Measurements from ENCODE around the gene CFAP119. TPM values are rescaled to one million over a fixed set of nuclear protein-coding genes. Genes with fewer than 3 reads are reported as not detected.

Gene CFAP119
- total RNA-seq, 2 donors from 2014 or later = 3.1 to 13.2 TPM

DNA sequence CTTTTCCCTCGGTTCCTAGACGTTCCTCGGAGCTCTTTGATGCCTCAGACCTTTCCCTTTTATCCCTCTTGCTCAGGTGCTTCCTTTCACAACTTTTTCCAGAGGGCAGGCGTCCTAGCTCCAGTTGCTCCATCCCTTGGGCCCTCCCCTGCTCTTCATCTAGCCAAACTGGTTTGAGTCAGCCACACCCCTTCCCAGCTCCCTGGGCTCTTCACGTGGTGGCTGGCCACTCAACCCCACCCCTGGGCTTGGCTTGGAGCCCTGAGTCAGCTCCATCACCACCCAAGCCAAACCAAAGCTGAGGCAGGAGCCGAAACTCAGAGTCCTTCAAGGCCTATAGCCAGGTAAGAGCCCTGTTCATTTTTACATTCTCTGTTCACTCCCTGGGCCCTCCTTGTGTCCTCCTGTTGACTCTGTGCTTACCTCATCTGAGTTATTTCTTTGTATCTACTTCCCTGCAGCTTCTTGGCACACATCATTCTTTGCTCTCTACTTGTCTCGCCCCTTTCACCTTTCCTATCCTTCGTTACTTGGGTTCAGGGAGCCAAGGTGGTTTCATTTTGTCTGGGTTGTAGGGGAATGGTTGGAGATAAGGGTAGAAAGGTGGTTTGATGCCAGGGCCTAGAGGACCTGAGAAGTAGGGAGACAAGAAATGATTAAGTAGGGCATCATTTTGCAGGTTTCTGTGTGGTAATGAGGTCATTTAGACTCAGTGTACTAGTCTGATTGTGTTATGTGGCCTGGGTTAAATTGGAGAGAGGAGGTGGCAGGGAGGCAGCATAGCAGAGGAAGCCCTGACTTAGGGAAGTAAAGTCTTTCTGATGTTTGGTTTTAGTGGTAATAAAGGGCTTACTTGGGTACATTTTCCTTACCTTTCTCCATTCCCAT, 21.3 kb downstream of the CFAP119 start:
- intact Hi-C loops (cut with DNase I) = no loop called here
- peak overlapping the region; percentile 86 to 88 for H3K27ac ChIP-seq
- H3K27me3 ChIP-seq (replicated peaks; ENCODE audit: insufficient read depth) = no peaks in the 10 kb centered on the region
- no peaks in the 10 kb centered on the region for H3K9me3 ChIP-seq
- H3K36me3 ChIP-seq = peaks cover 10 to 35% of the 10 kb centered on the region in 2 donors
- H3K4me3 ChIP-seq = no peak overlapping the region
- peaks cover 14% of the 10 kb centered on the region for H3K4me1 ChIP-seq (replicated peaks)
- 17% methylated on average over 8 of the region's 8 CpGs for WGBS
- peak; percentile 97 for DNase-seq (ENCODE audit: low spot score)
- peak; percentile 99 for TF ChIP-seq POLR2AphosphoS5 (IDR thresholded peaks at IDR 0.05)
- peak; percentile 71 for TF ChIP-seq POLR2A (IDR thresholded peaks at IDR 0.05)
- TF ChIP-seq, protein P1, sequence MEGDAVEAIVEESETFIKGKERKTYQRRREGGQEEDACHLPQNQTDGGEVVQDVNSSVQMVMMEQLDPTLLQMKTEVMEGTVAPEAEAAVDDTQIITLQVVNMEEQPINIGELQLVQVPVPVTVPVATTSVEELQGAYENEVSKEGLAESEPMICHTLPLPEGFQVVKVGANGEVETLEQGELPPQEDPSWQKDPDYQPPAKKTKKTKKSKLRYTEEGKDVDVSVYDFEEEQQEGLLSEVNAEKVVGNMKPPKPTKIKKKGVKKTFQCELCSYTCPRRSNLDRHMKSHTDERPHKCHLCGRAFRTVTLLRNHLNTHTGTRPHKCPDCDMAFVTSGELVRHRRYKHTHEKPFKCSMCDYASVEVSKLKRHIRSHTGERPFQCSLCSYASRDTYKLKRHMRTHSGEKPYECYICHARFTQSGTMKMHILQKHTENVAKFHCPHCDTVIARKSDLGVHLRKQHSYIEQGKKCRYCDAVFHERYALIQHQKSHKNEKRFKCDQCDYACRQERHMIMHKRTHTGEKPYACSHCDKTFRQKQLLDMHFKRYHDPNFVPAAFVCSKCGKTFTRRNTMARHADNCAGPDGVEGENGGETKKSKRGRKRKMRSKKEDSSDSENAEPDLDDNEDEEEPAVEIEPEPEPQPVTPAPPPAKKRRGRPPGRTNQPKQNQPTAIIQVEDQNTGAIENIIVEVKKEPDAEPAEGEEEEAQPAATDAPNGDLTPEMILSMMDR (IDR thresholded peaks at IDR 0.05) = no peak

DNA sequence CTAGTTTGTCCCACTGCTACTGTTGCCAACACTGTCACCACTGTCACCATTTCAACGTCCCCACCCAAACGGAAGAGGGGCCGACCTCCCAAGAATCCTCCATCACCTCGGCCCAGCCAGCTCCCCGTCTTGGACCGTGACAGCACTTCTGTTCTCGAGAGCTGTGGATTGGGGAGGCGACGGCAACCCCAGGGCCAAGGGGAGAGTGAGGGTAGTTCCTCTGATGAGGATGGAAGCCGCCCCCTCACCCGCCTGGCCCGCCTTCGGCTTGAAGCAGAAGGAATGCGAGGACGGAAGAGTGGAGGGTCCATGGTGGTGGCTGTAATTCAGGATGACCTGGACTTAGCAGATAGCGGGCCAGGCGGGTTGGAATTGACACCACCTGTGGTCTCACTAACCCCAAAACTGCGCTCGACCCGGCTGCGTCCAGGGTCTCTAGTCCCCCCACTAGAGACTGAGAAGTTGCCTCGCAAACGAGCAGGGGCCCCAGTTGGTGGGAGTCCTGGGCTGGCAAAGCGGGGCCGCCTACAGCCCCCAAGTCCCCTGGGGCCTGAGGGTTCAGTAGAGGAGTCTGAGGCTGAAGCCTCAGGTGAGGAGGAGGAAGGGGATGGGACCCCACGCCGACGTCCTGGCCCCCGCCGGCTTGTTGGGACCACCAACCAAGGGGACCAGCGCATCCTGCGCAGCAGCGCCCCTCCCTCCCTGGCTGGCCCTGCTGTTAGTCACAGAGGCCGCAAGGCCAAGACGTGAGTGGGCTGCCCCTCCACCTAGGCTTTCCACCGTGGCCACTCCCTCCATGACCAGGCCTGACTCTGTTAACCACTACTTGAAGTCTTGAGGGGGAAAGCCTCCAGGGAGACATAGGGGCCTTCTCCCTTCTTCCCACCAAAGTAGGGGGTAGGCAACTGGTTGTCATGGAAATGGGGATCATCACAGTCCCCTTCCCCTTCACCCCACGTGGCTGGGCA, 22.6 kb downstream of the CFAP119 start:
- peak overlapping the region; percentile 86 to 88 for H3K27ac ChIP-seq
- H3K9me3 ChIP-seq = no peaks in the 10 kb centered on the region
- peaks cover 15 to 35% of the 10 kb centered on the region in 2 donors for H3K36me3 ChIP-seq
- intact Hi-C loops (cut with DNase I) = no loop called here
- no peaks in the 10 kb centered on the region for H3K27me3 ChIP-seq (replicated peaks; ENCODE audit: insufficient read depth)
- H3K4me1 ChIP-seq (replicated peaks) = peaks cover 14% of the 10 kb centered on the region
- DNase-seq (ENCODE audit: low spot score) = no peak
- 86% methylated on average over 37 of the region's 37 CpGs for WGBS
- H3K4me3 ChIP-seq = no peak overlapping the region
- TF ChIP-seq, protein P1 (IDR thresholded peaks at IDR 0.05) = no peak
- no peak for TF ChIP-seq POLR2A (IDR thresholded peaks at IDR 0.05)
- TF ChIP-seq POLR2AphosphoS5 (IDR thresholded peaks at IDR 0.05) = no peak

DNA sequence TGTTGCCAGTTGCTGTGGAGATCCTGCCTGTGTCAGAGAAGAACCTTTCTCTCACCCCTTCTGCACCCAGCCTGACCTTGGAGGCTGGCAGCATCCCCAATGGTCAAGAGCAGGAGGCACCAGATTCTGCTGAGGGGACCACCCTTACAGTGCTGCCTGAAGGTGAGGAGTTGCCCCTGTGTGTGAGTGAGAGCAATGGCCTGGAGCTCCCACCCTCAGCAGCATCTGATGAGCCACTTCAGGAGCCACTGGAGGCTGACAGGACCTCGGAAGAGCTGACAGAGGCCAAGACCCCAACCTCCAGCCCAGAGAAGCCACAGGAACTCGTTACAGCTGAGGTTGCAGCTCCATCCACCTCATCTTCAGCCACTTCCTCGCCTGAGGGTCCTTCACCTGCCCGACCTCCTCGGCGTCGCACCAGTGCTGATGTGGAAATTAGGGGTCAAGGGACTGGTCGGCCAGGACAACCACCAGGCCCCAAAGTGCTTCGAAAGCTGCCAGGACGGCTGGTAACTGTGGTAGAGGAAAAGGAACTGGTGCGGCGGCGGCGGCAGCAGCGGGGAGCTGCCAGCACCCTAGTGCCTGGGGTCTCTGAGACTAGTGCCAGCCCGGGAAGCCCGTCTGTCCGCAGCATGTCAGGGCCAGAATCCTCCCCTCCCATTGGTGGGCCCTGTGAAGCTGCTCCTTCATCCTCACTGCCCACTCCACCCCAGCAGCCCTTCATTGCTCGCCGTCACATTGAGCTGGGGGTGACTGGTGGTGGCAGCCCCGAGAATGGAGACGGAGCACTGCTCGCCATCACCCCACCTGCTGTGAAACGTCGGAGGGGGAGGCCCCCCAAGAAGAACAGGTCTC, 23.8 kb downstream of the CFAP119 start:
- intact Hi-C loops (cut with DNase I) = no loop called here
- DNase-seq (ENCODE audit: low spot score) = no peak
- Histone ChIP-seq H3K36me3 (peaks cover 27 to 40% of the 10 kb centered on the region in 2 donors), H3K4me1 (replicated peaks) (peaks cover 14% of the 10 kb centered on the region), H3K27me3 (replicated peaks; ENCODE audit: insufficient read depth) (no peaks in the 10 kb centered on the region), H3K27ac (no peak overlapping the region), H3K4me3 (no peak overlapping the region), H3K9me3 (no peaks in the 10 kb centered on the region)
- WGBS = 90% methylated on average over 20 of the region's 25 CpGs
- TF ChIP-seq POLR2A (IDR thresholded peaks at IDR 0.05) (no peak), POLR2AphosphoS5 (IDR thresholded peaks at IDR 0.05) (no peak)
- TF ChIP-seq, protein P1 (IDR thresholded peaks at IDR 0.05) = no peak

DNA sequence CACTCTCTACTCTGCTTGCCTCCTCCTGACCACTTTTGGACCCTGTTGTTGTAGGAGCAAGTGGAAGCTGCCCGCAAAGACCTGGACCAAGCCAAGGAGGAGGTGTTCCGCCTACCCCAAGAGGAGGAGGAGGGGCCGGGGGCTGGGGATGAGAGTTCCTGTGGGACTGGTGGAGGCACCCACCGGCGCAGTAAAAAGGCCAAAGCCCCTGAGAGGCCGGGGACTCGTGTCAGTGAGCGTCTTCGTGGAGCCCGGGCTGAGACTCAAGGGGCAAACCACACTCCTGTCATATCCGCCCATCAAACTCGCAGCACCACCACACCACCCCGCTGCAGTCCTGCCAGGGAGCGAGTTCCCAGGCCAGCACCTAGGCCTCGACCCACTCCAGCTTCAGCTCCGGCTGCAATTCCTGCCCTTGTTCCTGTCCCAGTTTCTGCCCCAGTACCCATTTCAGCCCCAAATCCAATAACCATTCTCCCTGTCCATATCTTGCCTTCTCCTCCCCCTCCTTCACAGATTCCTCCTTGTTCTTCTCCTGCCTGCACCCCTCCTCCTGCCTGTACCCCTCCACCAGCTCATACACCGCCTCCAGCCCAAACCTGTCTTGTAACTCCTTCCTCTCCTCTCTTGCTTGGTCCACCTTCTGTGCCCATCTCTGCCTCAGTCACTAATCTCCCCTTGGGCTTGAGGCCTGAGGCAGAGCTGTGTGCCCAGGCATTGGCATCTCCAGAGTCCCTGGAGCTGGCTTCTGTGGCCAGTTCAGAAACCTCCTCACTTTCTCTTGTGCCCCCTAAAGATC, 24.7 kb downstream of the CFAP119 start:
- H3K4me1 ChIP-seq (replicated peaks) = peaks cover 14% of the 10 kb centered on the region
- no peak for DNase-seq (ENCODE audit: low spot score)
- H3K27ac ChIP-seq = no peak overlapping the region
- intact Hi-C loops (cut with DNase I) = no loop called here
- WGBS = 92% methylated on average over 16 of the region's 17 CpGs
- peaks cover 28 to 40% of the 10 kb centered on the region in 2 donors for H3K36me3 ChIP-seq
- no peak overlapping the region for H3K4me3 ChIP-seq
- H3K9me3 ChIP-seq = no peaks in the 10 kb centered on the region
- H3K27me3 ChIP-seq (replicated peaks; ENCODE audit: insufficient read depth) = no peaks in the 10 kb centered on the region
- TF ChIP-seq POLR2AphosphoS5 (IDR thresholded peaks at IDR 0.05) = no peak
- TF ChIP-seq POLR2A (IDR thresholded peaks at IDR 0.05) = no peak
- TF ChIP-seq, protein P1 (IDR thresholded peaks at IDR 0.05) = no peak

Measured in prostate gland (tissue), 2 donors.